HepG2 (cell line): ENCODE data around the gene ACBD6. TPM values are rescaled to one million over a fixed set of nuclear protein-coding genes. Genes with fewer than 3 reads are reported as not detected.

Source experiments
- AFF4 ChIP-seq: sonication (generic); formaldehyde crosslinking; IDR thresholded peaks from 2 replicates; pipeline ENCODE4 v1.4.0; 2020; ENCODE audit warnings: missing genetic modification reagents
- ASH2L ChIP-seq: fragments of 300-600, 200-600 bp; sonication (generic); IDR thresholded peaks from 2 replicates; pipeline ENCODE4 v1.7.0; 2017; ENCODE audit warnings: low read depth, mild to moderate bottlenecking, moderate library complexity, mixed read lengths, low read length; ENCODE audit not compliant: insufficient read length
- BRCA1 ChIP-seq: sonication (generic); formaldehyde crosslinking; IDR thresholded peaks from 2 replicates; pipeline ENCODE4 v1.4.0; 2020; ENCODE audit warnings: missing genetic modification reagents
- CCAR2 ChIP-seq: fragments of 200-400 bp; formaldehyde crosslinking; optimal IDR thresholded peaks from 2 replicates; pipeline ENCODE3; 2018; ENCODE audit warnings: low read depth, mild to moderate bottlenecking, low read length, moderate library complexity
- FOXM1 ChIP-seq: sonication (generic); formaldehyde crosslinking; IDR thresholded peaks from 2 replicates; pipeline ENCODE4 v1.5.0; 2020; ENCODE audit warnings: missing genetic modification reagents
- HOXA3 ChIP-seq: sonication (generic); formaldehyde crosslinking; IDR thresholded peaks from 2 replicates; pipeline ENCODE4 v1.5.0; 2020; ENCODE audit warnings: missing genetic modification reagents
- ISL2 ChIP-seq: sonication (generic); formaldehyde crosslinking; IDR thresholded peaks from 2 replicates; pipeline ENCODE4 v1.5.0; 2020; ENCODE audit warnings: missing genetic modification reagents
- MYNN ChIP-seq: sonication (generic); formaldehyde crosslinking; IDR thresholded peaks from 2 replicates; pipeline ENCODE4 v1.4.0; 2020; ENCODE audit warnings: mild to moderate bottlenecking, low read depth, missing genetic modification reagents
- SALL1 ChIP-seq: sonication (generic); formaldehyde crosslinking; IDR thresholded peaks from 2 replicates; pipeline ENCODE4 v1.8.0; 2022; ENCODE audit warnings: mild to moderate bottlenecking, missing genetic modification reagents
- SIX4 ChIP-seq: sonication (generic); formaldehyde crosslinking; IDR thresholded peaks from 2 replicates; pipeline ENCODE4 v1.4.0; 2020; ENCODE audit warnings: missing genetic modification reagents
- ZEB1 ChIP-seq: IDR thresholded peaks from 2 replicates; pipeline ENCODE4 v1.6.1; 2012; ENCODE audit warnings: mild to moderate bottlenecking, low read depth, inconsistent platforms; ENCODE audit not compliant: insufficient replicate concordance
- ZKSCAN5 ChIP-seq: sonication (generic); formaldehyde crosslinking; IDR thresholded peaks from 2 replicates; pipeline ENCODE4 v1.5.1; 2020; ENCODE audit warnings: mild to moderate bottlenecking, missing genetic modification reagents
- ZNF20 ChIP-seq: sonication (generic); formaldehyde crosslinking; IDR thresholded peaks from 2 replicates; pipeline ENCODE4 v1.4.0; 2020; ENCODE audit warnings: mild to moderate bottlenecking, moderate library complexity, missing genetic modification reagents
- ZNF33A ChIP-seq: sonication (generic); formaldehyde crosslinking; IDR thresholded peaks from 2 replicates; pipeline ENCODE4 v1.5.1; 2020; ENCODE audit warnings: missing genetic modification reagents, mild to moderate bottlenecking, moderate library complexity, borderline replicate concordance
- ZNF577 ChIP-seq: sonication (generic); formaldehyde crosslinking; IDR thresholded peaks from 2 replicates; pipeline ENCODE4 v1.4.0; 2020; ENCODE audit warnings: mild to moderate bottlenecking, low read depth, missing genetic modification reagents, borderline replicate concordance
- polyA plus RNA-seq, 8 experiments: library from polyadenylated mRNA; depleted of rRNA in 3 of 8; stranded (reverse) in 7 of 8; unstranded in 1 of 8; fragments of >200 nt; fragmentation: Illumina TruSeq in 4 of 8; extraction: Trizol in 4 of 8; gene quantifications; 2 replicates each; pipeline versions ENCODE4 v1.2.1 to v1.2.3, GENCODE V29; 2011 to 2016; ENCODE audit warnings: low read depth in 4 of 8, missing spikeins in 1 of 8, mixed read lengths in 1 of 8; ENCODE audit not compliant: insufficient read depth in 1 of 8
- total RNA-seq, 5 experiments: library from RNA; depleted of rRNA; stranded (reverse); fragments of >200 nt; fragmentation: Illumina TruSeq; extraction: Trizol; gene quantifications; 2 replicates each; pipeline ENCODE4 v1.2.3, GENCODE V29; 2016; ENCODE audit warnings: low read depth in 1 of 5
- TF ChIP-seq, protein P1 (sequence below): sonication (generic); formaldehyde crosslinking; IDR thresholded peaks from 2 replicates; pipeline ENCODE4 v1.8.1; 2022; ENCODE audit warnings: low read depth, mild to moderate bottlenecking, missing genetic modification reagents
- TF ChIP-seq, protein P2 (sequence below): sonication (generic); formaldehyde crosslinking; IDR thresholded peaks from 2 replicates; pipeline ENCODE4 v1.5.0; 2020; ENCODE audit warnings: mild to moderate bottlenecking, missing genetic modification reagents, borderline replicate concordance
- TF ChIP-seq, protein P3 (sequence below): sonication (generic); formaldehyde crosslinking; IDR thresholded peaks from 2 replicates; pipeline ENCODE4 v1.9.0; 2022; ENCODE audit warnings: missing genetic modification reagents, mild to moderate bottlenecking, borderline replicate concordance

Gene ACBD6
- total and polyA plus RNA-seq, 2 of the 13 experiments (the other 11 are each of a cell fraction or from before 2014, with no cell fraction given), result 33.5 to 47.2 TPM

GRCh38 chr1:180502361-180503279, at the start of gene ACBD6 (continued):
- TF ChIP-seq, protein P1, sequence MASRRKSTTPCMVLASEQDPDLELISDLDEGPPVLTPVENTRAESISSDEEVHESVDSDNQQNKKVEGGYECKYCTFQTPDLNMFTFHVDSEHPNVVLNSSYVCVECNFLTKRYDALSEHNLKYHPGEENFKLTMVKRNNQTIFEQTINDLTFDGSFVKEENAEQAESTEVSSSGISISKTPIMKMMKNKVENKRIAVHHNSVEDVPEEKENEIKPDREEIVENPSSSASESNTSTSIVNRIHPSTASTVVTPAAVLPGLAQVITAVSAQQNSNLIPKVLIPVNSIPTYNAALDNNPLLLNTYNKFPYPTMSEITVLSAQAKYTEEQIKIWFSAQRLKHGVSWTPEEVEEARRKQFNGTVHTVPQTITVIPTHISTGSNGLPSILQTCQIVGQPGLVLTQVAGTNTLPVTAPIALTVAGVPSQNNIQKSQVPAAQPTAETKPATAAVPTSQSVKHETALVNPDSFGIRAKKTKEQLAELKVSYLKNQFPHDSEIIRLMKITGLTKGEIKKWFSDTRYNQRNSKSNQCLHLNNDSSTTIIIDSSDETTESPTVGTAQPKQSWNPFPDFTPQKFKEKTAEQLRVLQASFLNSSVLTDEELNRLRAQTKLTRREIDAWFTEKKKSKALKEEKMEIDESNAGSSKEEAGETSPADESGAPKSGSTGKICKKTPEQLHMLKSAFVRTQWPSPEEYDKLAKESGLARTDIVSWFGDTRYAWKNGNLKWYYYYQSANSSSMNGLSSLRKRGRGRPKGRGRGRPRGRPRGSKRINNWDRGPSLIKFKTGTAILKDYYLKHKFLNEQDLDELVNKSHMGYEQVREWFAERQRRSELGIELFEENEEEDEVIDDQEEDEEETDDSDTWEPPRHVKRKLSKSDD, result peak; percentile 91
- TF ChIP-seq CCAR2 (no peak), FOXM1 (CRISPR knock-in tag) (peak; percentile 5; the same call in 1 of the 2 replicates), AFF4 (CRISPR knock-in tag) (peak; percentile 79; the same call in 1 of the 2 replicates), MYNN (CRISPR knock-in tag) (no peak), ZNF33A (CRISPR knock-in tag) (no peak), ZKSCAN5 (CRISPR knock-in tag) (peak; percentile 33; the same call in 1 of the 2 replicates), SALL1 (peak; percentile 97), ASH2L (peak; percentile 97), SIX4 (CRISPR knock-in tag) (no peak), ZEB1 (no peak), ZNF20 (CRISPR knock-in tag) (no peak), ISL2 (peak; percentile 70), BRCA1 (CRISPR knock-in tag) (no peak), HOXA3 (CRISPR knock-in tag) (peak; percentile 88), ZNF577 (CRISPR knock-in tag) (0 out of 2 replicates have a peak, but pooled peaks have one; percentile 67)
- TF ChIP-seq, protein P2, sequence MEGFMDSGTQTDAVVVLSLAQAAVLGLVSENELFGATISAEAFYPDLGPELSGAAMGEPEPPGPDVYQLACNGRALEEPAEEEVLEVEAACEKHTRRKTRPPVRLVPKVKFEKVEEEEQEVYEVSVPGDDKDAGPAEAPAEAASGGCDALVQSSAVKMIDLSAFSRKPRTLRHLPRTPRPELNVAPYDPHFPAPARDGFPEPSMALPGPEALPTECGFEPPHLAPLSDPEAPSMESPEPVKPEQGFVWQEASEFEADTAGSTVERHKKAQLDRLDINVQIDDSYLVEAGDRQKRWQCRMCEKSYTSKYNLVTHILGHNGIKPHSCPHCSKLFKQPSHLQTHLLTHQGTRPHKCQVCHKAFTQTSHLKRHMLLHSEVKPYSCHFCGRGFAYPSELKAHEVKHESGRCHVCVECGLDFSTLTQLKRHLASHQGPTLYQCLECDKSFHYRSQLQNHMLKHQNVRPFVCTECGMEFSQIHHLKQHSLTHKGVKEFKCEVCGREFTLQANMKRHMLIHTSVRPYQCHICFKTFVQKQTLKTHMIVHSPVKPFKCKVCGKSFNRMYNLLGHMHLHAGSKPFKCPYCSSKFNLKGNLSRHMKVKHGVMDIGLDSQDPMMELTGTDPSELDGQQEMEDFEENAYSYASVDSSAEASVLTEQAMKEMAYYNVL (CRISPR knock-in tag), result peak; percentile 7
- TF ChIP-seq, protein P3, sequence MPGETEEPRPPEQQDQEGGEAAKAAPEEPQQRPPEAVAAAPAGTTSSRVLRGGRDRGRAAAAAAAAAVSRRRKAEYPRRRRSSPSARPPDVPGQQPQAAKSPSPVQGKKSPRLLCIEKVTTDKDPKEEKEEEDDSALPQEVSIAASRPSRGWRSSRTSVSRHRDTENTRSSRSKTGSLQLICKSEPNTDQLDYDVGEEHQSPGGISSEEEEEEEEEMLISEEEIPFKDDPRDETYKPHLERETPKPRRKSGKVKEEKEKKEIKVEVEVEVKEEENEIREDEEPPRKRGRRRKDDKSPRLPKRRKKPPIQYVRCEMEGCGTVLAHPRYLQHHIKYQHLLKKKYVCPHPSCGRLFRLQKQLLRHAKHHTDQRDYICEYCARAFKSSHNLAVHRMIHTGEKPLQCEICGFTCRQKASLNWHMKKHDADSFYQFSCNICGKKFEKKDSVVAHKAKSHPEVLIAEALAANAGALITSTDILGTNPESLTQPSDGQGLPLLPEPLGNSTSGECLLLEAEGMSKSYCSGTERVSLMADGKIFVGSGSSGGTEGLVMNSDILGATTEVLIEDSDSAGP (CRISPR knock-in tag), result peak; percentile 95
